ENCODE data around the gene EPHB1.

- no peak for TF ChIP-seq POLR2A (IDR thresholded peaks at IDR 0.05)
- TF ChIP-seq, protein P1, sequence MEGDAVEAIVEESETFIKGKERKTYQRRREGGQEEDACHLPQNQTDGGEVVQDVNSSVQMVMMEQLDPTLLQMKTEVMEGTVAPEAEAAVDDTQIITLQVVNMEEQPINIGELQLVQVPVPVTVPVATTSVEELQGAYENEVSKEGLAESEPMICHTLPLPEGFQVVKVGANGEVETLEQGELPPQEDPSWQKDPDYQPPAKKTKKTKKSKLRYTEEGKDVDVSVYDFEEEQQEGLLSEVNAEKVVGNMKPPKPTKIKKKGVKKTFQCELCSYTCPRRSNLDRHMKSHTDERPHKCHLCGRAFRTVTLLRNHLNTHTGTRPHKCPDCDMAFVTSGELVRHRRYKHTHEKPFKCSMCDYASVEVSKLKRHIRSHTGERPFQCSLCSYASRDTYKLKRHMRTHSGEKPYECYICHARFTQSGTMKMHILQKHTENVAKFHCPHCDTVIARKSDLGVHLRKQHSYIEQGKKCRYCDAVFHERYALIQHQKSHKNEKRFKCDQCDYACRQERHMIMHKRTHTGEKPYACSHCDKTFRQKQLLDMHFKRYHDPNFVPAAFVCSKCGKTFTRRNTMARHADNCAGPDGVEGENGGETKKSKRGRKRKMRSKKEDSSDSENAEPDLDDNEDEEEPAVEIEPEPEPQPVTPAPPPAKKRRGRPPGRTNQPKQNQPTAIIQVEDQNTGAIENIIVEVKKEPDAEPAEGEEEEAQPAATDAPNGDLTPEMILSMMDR (IDR thresholded peaks at IDR 0.05), result no peak
These were observed 252.0 kb downstream of the EPHB1 start for GRCh38 chr3:135047061-135047460.
